Psoas muscle (tissue), 8 donors: Measurements from ENCODE around the gene TAPBP. TPM values are rescaled to one million over a fixed set of nuclear protein-coding genes. Genes with fewer than 3 reads are reported as not detected.

Source experiments
- ATAC-seq, 4 donors: fragments of 200-7000 bp; cut with Tn5 transposase; one replicate each; pipeline ENCODE4 v1.9.1; 2020; ENCODE audit warnings: moderate library complexity in 3 of 4, mild to moderate bottlenecking in 2 of 4
- DNase-seq, 2 donors: peaks; one replicate each; pipeline ENCODE4 v3.0.0-alpha.2; 2020
- H3K27ac ChIP-seq: fragments of 200-600 bp; one replicate; pipeline ENCODE4 v1.8.0; 2022
- H3K27me3 ChIP-seq, 3 donors: fragments of 200-600 bp in 1 of 3; one replicate each; pipeline versions ENCODE4 v1.6.1 to v1.8.0; 2013 to 2022; ENCODE audit warnings: low read length in 2 of 3, mild to moderate bottlenecking in 2 of 3, moderate library complexity in 1 of 3; ENCODE audit not compliant: insufficient read depth in 3 of 3
- H3K36me3 ChIP-seq, 2 donors: fragments of 200-600 bp in 1 of 2; one replicate each; pipeline versions ENCODE4 v1.6.1 to v1.8.0; 2013 to 2022; ENCODE audit warnings: low read depth in 1 of 2, mild to moderate bottlenecking in 1 of 2, moderate library complexity in 1 of 2; ENCODE audit not compliant: insufficient read depth in 1 of 2
- H3K4me1 ChIP-seq: fragments of 200-600 bp; one replicate; pipeline ENCODE4 v1.8.0; 2022
- H3K4me3 ChIP-seq: fragments of 200-600 bp; one replicate; pipeline ENCODE4 v1.8.0; 2022; ENCODE audit warnings: mild to moderate bottlenecking
- H3K9me3 ChIP-seq: fragments of 200-600 bp; one replicate; pipeline ENCODE4 v1.8.0; 2022
- WGBS, 3 donors: extraction: QIAGEN DNeasy Blood & Tissue Kit; methylation state at CpG; one replicate each; pipeline versions ENCODE4 v1.1.6 to v1.1.7; 2013; 5-methylcytosine and 5-hydroxymethylcytosine counted together
- intact Hi-C, 2 donors: fragments of 100-400 bp; cut with DNase I; formaldehyde crosslinking; loops; one replicate each; pipeline versions ENCODE4 v1.11.0 to v1.14.2; 2022
- polyA plus RNA-seq, 3 donors: library from polyadenylated mRNA; stranded (reverse); fragments of 200-250 nt; gene quantifications; one replicate each; pipeline ENCODE4 v1.2.3, GENCODE V29; 2013
- total RNA-seq, 4 donors: library from RNA; stranded (reverse); fragmentation: NEBNext Ultra II Directional in 2 of 4; extraction: Animal tissue kit (Norgen Biotek cat#: 25700) in 2 of 4; gene quantifications; one replicate each; pipeline versions ENCODE4 v1.2.1 to v1.2.4, GENCODE V29; 2021 to 2023
- TF ChIP-seq, protein P1 (sequence below): fragments of 200-600 bp; IDR thresholded peaks from one replicate; pipeline ENCODE4 v1.8.0; 2022; ENCODE audit warnings: antibody characterized with exemption
- donor health status: healthy with polysubstance abuse.
- donor health status: DM: no; HTN: no; CAD: no; lungs with moderate emphysema.
- donor health status: Bipolar disorder and iron deficiency.
- donor health status: healthy.
- donor health status: DM: yes; HTN: yes; CAD: no.
- donor health status: DM: no; HTN: no; CAD: no.
- donor health status: DM: no; HTN: no; CAD: no.
- donor health status: DM: yes; HTN: yes; CAD: no.

Gene TAPBP
- total and polyA plus RNA-seq, 7 donors: 7.9 to 37.4 (median 24.4) TPM

DNA sequence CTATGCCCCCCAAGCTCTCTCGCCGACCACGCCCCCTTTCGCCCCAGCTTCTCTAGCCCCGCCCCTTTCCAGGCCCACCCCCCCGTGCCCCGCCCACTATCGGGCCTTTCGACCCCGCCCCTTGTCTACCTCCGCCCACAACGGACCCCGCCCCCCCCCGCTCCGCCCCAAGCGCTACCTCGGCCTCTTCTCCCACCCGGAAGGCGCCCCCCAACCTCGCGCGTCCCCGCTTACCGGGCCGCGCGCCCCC is 3.5 kb upstream of the TAPBP start:
- ATAC-seq (peak; percentile 13 to 30 (median 20)), DNase-seq (no peak)
- Histone ChIP-seq H3K4me1 (peaks cover 54% of the 10 kb centered on the region), H3K27me3 (no peaks in the 10 kb centered on the region), H3K4me3 (peak overlapping the region; percentile 68), H3K27ac (peak overlapping the region; percentile 77), H3K9me3 (no peaks in the 10 kb centered on the region), H3K36me3 (peaks cover 11 to 32% of the 10 kb centered on the region in 2 donors)
- intact Hi-C loops: no loop called here
- whole genome bisulfite sequencing, 3 donors: 2 to 4% (median 3%) methylated on average over 10 to 27 of the region's 27 CpGs
- TF ChIP-seq, protein P1, sequence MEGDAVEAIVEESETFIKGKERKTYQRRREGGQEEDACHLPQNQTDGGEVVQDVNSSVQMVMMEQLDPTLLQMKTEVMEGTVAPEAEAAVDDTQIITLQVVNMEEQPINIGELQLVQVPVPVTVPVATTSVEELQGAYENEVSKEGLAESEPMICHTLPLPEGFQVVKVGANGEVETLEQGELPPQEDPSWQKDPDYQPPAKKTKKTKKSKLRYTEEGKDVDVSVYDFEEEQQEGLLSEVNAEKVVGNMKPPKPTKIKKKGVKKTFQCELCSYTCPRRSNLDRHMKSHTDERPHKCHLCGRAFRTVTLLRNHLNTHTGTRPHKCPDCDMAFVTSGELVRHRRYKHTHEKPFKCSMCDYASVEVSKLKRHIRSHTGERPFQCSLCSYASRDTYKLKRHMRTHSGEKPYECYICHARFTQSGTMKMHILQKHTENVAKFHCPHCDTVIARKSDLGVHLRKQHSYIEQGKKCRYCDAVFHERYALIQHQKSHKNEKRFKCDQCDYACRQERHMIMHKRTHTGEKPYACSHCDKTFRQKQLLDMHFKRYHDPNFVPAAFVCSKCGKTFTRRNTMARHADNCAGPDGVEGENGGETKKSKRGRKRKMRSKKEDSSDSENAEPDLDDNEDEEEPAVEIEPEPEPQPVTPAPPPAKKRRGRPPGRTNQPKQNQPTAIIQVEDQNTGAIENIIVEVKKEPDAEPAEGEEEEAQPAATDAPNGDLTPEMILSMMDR: no peak

DNA sequence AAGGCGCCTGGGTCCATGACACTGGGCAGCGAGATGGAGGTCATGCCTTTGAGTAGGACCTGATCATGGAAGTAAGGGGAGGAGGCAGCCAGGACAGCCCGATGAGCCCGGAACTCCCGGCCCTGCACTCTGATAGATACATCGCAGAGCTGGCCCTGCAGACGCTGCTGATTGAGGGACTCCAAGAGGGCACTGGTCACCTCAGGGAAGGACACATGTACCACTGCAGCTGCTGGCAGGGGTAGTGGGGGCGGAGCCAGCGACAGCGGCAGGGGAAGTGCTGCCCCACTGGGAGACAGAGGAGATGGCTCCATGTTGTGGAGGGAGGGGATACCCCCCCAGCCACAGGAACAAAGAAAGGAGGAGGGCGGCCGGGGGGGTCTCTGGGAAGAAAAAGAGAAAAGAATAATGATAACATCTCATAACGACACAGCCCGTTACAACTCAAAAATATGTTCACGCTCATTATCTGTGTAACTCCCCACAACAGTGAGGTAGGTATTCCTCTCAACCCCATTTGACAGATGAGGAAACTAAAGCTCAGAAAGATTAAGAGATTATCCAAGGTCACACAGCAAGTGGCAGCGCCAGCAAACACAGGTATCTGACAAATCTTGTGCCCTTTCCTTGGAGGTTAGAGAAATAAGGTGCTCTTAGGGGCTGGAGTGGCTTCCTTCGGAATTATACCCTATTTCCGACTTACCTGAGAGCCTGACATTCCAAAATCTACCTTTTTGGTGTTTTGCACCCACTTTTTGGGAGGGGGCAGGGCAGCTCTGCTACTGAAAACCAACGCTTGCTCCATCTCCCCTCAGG is 2.9 kb upstream of the TAPBP start:
- ATAC-seq (no peak), DNase-seq (peak in 1 of 2 donors; percentile 65)
- Histone ChIP-seq H3K36me3 (peaks cover 11 to 32% of the 10 kb centered on the region in 2 donors), H3K27ac (peak overlapping the region; percentile 77), H3K4me3 (peak overlapping the region; percentile 68), H3K4me1 (peaks cover 56% of the 10 kb centered on the region), H3K9me3 (no peaks in the 10 kb centered on the region), H3K27me3 (no peaks in the 10 kb centered on the region)
- WGBS, 3 donors: 59 to 70% (median 62%) methylated on average over 19 of the region's 19 CpGs
- intact Hi-C loops: no loop called here
- TF ChIP-seq, protein P1: no peak

DNA sequence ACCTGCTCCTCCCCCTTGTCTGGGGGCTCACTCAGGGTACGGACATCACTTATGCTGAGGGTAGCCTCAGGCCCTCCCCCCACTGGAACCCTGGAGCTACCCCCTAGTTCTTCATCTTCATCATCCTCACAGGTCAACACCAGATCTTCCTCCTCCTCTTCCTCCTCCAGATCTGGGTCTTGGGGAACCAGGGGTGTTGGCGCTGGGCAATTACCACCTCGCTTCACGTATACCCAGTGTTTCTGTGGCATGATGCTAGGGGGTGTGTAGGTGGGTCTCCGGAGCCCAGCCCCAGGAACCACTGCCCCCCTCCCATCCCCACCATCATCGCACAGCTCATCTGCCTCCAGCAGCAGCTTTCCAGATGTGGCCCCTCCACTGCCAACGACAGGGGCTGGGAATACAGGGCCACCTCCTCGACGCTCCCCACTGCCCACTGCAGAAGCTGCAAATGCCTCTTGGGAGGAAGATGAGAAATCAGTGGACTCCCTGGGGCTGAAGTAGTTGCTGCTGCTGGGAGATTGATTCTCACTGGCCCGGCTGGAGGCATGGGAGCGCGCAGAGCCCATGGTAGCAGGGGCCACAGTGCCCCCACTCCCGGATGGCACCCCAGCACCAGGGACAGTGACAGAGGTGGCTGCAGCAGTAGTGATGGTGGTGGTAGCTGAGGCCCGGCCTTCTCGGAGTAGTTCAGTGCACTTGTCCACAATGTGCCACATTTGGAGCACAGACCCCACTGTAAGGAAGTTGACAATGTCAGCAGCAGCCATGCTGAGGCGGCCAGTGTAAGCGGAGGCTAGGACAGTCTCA is 2.1 kb upstream of the TAPBP start:
- Histone ChIP-seq H3K4me1 (peaks cover 52% of the 10 kb centered on the region), H3K27me3 (no peaks in the 10 kb centered on the region), H3K36me3 (peaks cover 11 to 28% of the 10 kb centered on the region in 2 donors), H3K9me3 (no peaks in the 10 kb centered on the region), H3K27ac (peak overlapping the region; percentile 16), H3K4me3 (no peak overlapping the region)
- intact Hi-C loops: loop anchor here in 1 of 2 donors (2.0 kb wide), 1 partner anchor 15 kb away; no protein-coding TSS in a partner anchor
- ATAC-seq (no peak), DNase-seq (no peak)
- TF ChIP-seq, protein P1: no peak
- 77 to 84% (median 81%) methylated on average over 17 of the region's 17 CpGs for WGBS, 3 donors

DNA sequence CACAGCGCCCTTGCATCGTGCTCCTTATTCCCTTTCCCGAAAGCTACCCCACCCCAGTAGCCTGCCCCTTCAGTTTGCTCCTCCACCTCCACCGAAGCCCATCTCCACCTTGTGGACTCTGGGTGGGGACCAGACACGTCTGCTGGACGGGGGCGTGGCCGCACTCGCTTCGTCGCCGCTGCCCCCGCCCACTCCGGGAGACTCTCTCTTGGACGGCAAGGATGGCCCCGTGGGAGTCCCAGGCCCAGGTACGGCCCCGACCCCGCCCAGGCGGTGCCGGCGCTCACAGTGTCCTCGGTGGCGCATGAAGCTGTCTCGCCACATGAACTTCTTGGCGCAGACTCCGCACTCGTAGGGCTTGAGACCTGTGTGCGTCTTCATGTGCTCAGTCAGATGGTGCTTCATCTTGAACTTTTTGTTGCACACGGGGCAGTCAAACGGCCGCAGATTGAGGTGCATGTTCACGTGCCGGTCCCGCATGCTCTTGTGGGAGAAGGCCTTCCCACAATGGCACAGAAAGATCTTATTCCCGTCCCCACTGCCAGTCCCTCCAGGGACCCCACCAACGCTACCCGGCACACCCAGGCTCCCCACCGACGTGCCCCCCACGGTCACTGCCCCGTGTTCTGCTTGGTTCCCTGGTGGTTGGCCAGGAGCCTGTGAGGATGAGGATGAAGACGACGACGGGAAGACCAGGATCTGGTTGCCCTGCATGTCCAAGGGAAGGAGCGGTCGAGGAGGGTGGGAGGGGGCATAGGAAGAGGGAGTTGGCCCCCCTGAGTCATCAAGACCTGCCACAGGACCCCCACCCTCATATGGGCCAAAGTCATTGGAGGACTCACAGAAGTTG is 1.3 kb upstream of the TAPBP start:
- WGBS, 3 donors: 31 to 35% (median 34%) methylated on average over 47 of the region's 47 CpGs
- peak; percentile 52 to 75 for DNase-seq
- Histone ChIP-seq H3K27ac (peak overlapping the region; percentile 91), H3K4me3 (peak overlapping the region; percentile 98), H3K4me1 (peaks cover 44% of the 10 kb centered on the region), H3K27me3 (no peaks in the 10 kb centered on the region), H3K9me3 (no peaks in the 10 kb centered on the region), H3K36me3 (peaks cover 8 to 27% of the 10 kb centered on the region in 2 donors)
- TF ChIP-seq, protein P1: no peak
- ATAC-seq: no peak
- intact Hi-C loops: loop anchor here (2.0 to 5.0 kb wide), 2 partner anchors 14 to 38 kb away; partner anchors contain the start of gene B3GALT4 (in 1 of the 2)
